Progenitor cell of endocrine pancreas (in vitro differentiated cells): ENCODE results near the gene PRKAG1. TPM values are rescaled to one million over a fixed set of nuclear protein-coding genes. Genes with fewer than 3 reads are reported as not detected.

ENCODE experiments used
- DNase-seq: peaks from one replicate; pipeline ENCODE4 v3.0.0; 2021; ENCODE audit warnings: low spot score; ENCODE audit not compliant: unreplicated experiment
- H3K27ac Mint-ChIP-seq: 2 replicates; pipeline ENCODE4 v1.8.0; 2021; ENCODE audit warnings: mild to moderate bottlenecking, moderate library complexity, mixed read lengths
- H3K27me3 Mint-ChIP-seq: 2 replicates; pipeline ENCODE4 v1.8.0; 2021; ENCODE audit warnings: mixed read lengths
- H3K36me3 Mint-ChIP-seq: 2 replicates; pipeline ENCODE4 v1.8.0; 2022; ENCODE audit warnings: mixed read lengths; ENCODE audit not compliant: insufficient read depth
- H3K4me1 Mint-ChIP-seq: 2 replicates; pipeline ENCODE4 v1.8.0; 2021; ENCODE audit warnings: low read depth, mixed read lengths
- H3K4me3 Mint-ChIP-seq: 2 replicates; pipeline ENCODE4 v1.8.0; 2021; ENCODE audit warnings: low read depth, mild to moderate bottlenecking, moderate library complexity, mixed read lengths
- H3K9me3 Mint-ChIP-seq: 2 replicates; pipeline ENCODE4 v1.8.0; 2021; ENCODE audit warnings: low read depth, mixed read lengths
- CTCF ChIP-seq: fragments of 200-600 bp; sonication (generic); IDR thresholded peaks from one replicate; pipeline ENCODE4 v1.5.0; 2021; ENCODE audit warnings: antibody characterized with exemption, mild to moderate bottlenecking; ENCODE audit not compliant: unreplicated experiment
- total RNA-seq: library from RNA; stranded (reverse); gene quantifications from 2 replicates; pipeline ENCODE4 v1.2.1, GENCODE V29; 2021

Gene PRKAG1
- total RNA-seq, 1 donor from 2014 or later = 52.7 TPM

GRCh38 chr12:49046129-49046895 lies 27.7 kb upstream of the PRKAG1 start:
- no peak for DNase-seq
- TF ChIP-seq CTCF = no peak
- no peaks in the 10 kb centered on the region for H3K9me3 Mint-ChIP-seq
- H3K4me1 Mint-ChIP-seq = no peaks in the 10 kb centered on the region
- no peak overlapping the region for H3K4me3 Mint-ChIP-seq
- H3K27me3 Mint-ChIP-seq = no peaks in the 10 kb centered on the region
- peaks cover 28% of the 10 kb centered on the region for H3K36me3 Mint-ChIP-seq
- no peak overlapping the region for H3K27ac Mint-ChIP-seq

- Mint-ChIP-seq H3K4me3 (no peak overlapping the region), H3K9me3 (no peaks in the 10 kb centered on the region), H3K4me1 (no peaks in the 10 kb centered on the region), H3K36me3 (peaks cover 24% of the 10 kb centered on the region), H3K27ac (peak overlapping the region; percentile 41), H3K27me3 (no peaks in the 10 kb centered on the region)
- no peak for DNase-seq
- no peak for TF ChIP-seq CTCF
Measured at GRCh38 chr12:49044660-49045059, 26.1 kb upstream of the PRKAG1 start.

GRCh38 chr12:49043856-49044258 lies 25.3 kb upstream of the PRKAG1 start:
- Mint-ChIP-seq H3K27ac (peak overlapping the region; percentile 6), H3K4me1 (no peaks in the 10 kb centered on the region), H3K27me3 (no peaks in the 10 kb centered on the region), H3K36me3 (peaks cover 25% of the 10 kb centered on the region), H3K4me3 (no peak overlapping the region), H3K9me3 (no peaks in the 10 kb centered on the region)
- peak; percentile 59 for TF ChIP-seq CTCF
- DNase-seq = peak; percentile 55

- Mint-ChIP-seq H3K27ac (no peak overlapping the region), H3K27me3 (no peaks in the 10 kb centered on the region), H3K4me3 (no peak overlapping the region), H3K9me3 (no peaks in the 10 kb centered on the region), H3K36me3 (peaks cover 22% of the 10 kb centered on the region), H3K4me1 (no peaks in the 10 kb centered on the region)
- TF ChIP-seq CTCF = no peak
- DNase-seq = no peak
Measured at GRCh38 chr12:49043241-49043640, 24.7 kb upstream of the PRKAG1 start.

- no peaks in the 10 kb centered on the region for H3K4me1 Mint-ChIP-seq
- peaks cover 18% of the 10 kb centered on the region for H3K36me3 Mint-ChIP-seq
- DNase-seq = no peak
- H3K27me3 Mint-ChIP-seq = no peaks in the 10 kb centered on the region
- no peaks in the 10 kb centered on the region for H3K9me3 Mint-ChIP-seq
- no peak overlapping the region for H3K4me3 Mint-ChIP-seq
- no peak overlapping the region for H3K27ac Mint-ChIP-seq
- no peak for TF ChIP-seq CTCF
Measured at GRCh38 chr12:49041881-49042484, 23.4 kb upstream of the PRKAG1 start.
